ENCODE data around the gene MAP3K20. TPM values are rescaled to one million over a fixed set of nuclear protein-coding genes. Genes with fewer than 3 reads are reported as not detected.

Gene MAP3K20
- total and polyA plus RNA-seq, 10 donors = 3.2 to 24.1 (median 14.6) TPM

GRCh38 chr2:173248381-173248780, 172.7 kb downstream of the MAP3K20 start:
- Histone ChIP-seq H3K4me1 (no peaks in the 10 kb centered on the region), H3K27me3 (replicated peaks in 1 of 7) (no peaks in the 10 kb centered on the region), H3K9me3 (no peaks in the 10 kb centered on the region), H3K4me3 (no peak overlapping the region), H3K36me3 (peaks cover 0 to 3% (median 0%) of the 10 kb centered on the region in 6 donors), H3K27ac (no peak overlapping the region)
- TF ChIP-seq POLR2A (IDR thresholded peaks at IDR 0.05) (no peak), CTCF (IDR thresholded peaks at IDR 0.05 in 8 of 11, conservative IDR thresholded peaks at IDR 0.05 in 3 of 11) (no peak), POLR2AphosphoS5 (IDR thresholded peaks at IDR 0.05) (no peak)
- intact Hi-C loops (cut with DNase I; ENCODE audit: low total_unique reads) = no loop called here
- WGBS, 5 donors = 85 to 98% (median 92%) methylated on average over 2 of the region's 2 CpGs
- DNase-seq = no peak

GRCh38 chr2:173249661-173250641, 174.3 kb downstream of the MAP3K20 start:
- WGBS, 5 donors = 88 to 94% (median 91%) methylated on average over 8 of the region's 8 CpGs
- DNase-seq = no peak

DNA sequence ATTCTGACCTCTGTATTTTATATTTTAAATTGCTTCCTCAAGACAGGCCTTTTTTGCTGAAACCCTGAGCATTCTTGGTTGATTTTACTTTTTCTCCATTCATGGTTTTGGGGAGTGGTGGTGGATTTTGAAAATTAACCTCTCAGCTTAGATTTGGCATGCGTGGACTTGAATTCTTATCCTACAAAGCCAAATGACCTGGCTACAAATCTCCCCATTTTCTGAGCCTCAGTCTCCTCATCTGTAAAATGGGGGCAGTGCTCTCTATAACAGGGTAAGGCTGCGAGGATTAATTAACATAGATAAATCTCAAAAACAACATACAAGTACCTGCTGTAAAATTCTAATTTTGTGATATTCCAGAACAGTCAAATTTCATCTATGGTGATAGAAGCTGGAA, 175.6 kb downstream of the MAP3K20 start:
- DNase-seq = no peak
- Histone ChIP-seq H3K4me3 (no peak overlapping the region), H3K27me3 (replicated peaks in 1 of 7) (no peaks in the 10 kb centered on the region), H3K4me1 (no peaks in the 10 kb centered on the region), H3K9me3 (no peaks in the 10 kb centered on the region), H3K36me3 (no peaks in the 10 kb centered on the region), H3K27ac (no peak overlapping the region)
- intact Hi-C loops (cut with DNase I; ENCODE audit: low total_unique reads) = no loop called here
- TF ChIP-seq POLR2A (IDR thresholded peaks at IDR 0.05) (no peak), POLR2AphosphoS5 (IDR thresholded peaks at IDR 0.05) (no peak), CTCF (IDR thresholded peaks at IDR 0.05 in 8 of 11, conservative IDR thresholded peaks at IDR 0.05 in 3 of 11) (no peak)
- WGBS, 5 donors = 94 to 99% (median 97%) methylated on average over 2 of the region's 2 CpGs

More at GRCh38 chr2:173249661-173250641, 174.3 kb downstream of the MAP3K20 start:
- no peak overlapping the region for H3K4me3 ChIP-seq
- no peaks in the 10 kb centered on the region for H3K4me1 ChIP-seq
- no peak overlapping the region for H3K27ac ChIP-seq
- intact Hi-C loops (cut with DNase I; ENCODE audit: low total_unique reads) = no loop called here
- TF ChIP-seq CTCF (IDR thresholded peaks at IDR 0.05 in 8 of 11, conservative IDR thresholded peaks at IDR 0.05 in 3 of 11) (no peak), POLR2A (IDR thresholded peaks at IDR 0.05) (no peak), POLR2AphosphoS5 (IDR thresholded peaks at IDR 0.05) (no peak)
- peaks cover 0 to 3% (median 0%) of the 10 kb centered on the region in 6 donors for H3K36me3 ChIP-seq
- no peaks in the 10 kb centered on the region for H3K9me3 ChIP-seq
- no peaks in the 10 kb centered on the region for H3K27me3 ChIP-seq (replicated peaks in 1 of 7)

GRCh38 chr2:173252581-173252980, 176.9 kb downstream of the MAP3K20 start:
- DNase-seq = no peak
- intact Hi-C loops (cut with DNase I; ENCODE audit: low total_unique reads) = no loop called here
- 79 to 92% (median 88%) methylated on average over 5 of the region's 5 CpGs for WGBS, 5 donors
- Histone ChIP-seq H3K9me3 (no peaks in the 10 kb centered on the region), H3K27me3 (replicated peaks in 1 of 7) (no peaks in the 10 kb centered on the region), H3K4me3 (no peak overlapping the region), H3K4me1 (no peaks in the 10 kb centered on the region), H3K36me3 (no peaks in the 10 kb centered on the region), H3K27ac (no peak overlapping the region)
- TF ChIP-seq POLR2AphosphoS5 (IDR thresholded peaks at IDR 0.05) = no peak
- TF ChIP-seq POLR2A (IDR thresholded peaks at IDR 0.05) = no peak
- TF ChIP-seq CTCF (IDR thresholded peaks at IDR 0.05 in 8 of 11, conservative IDR thresholded peaks at IDR 0.05 in 3 of 11) = no peak
